BLaER1 (cell line): ENCODE results near the gene CCDC92.

Experiments used
- H3K27ac ChIP-seq: shearing (Covaris generic); formaldehyde crosslinking; 2 replicates; pipeline ENCODE4 v1.8.1; 2022
- H3K27me3 ChIP-seq: shearing (Covaris generic); formaldehyde crosslinking; 2 replicates; pipeline ENCODE4 v1.8.1; 2022
- H3K36me3 ChIP-seq: shearing (Covaris generic); formaldehyde crosslinking; 2 replicates; pipeline ENCODE4 v1.8.1; 2022
- H3K4me1 ChIP-seq: shearing (Covaris generic); formaldehyde crosslinking; 2 replicates; pipeline ENCODE4 v1.8.1; 2022
- H3K4me2 ChIP-seq: shearing (Covaris generic); formaldehyde crosslinking; 2 replicates; pipeline ENCODE4 v1.8.1; 2022
- H3K4me3 ChIP-seq: shearing (Covaris generic); formaldehyde crosslinking; 2 replicates; pipeline ENCODE4 v1.8.1; 2022
- H3K9ac ChIP-seq: shearing (Covaris generic); formaldehyde crosslinking; 2 replicates; pipeline ENCODE4 v1.8.1; 2022
- H3K9me3 ChIP-seq: shearing (Covaris generic); formaldehyde crosslinking; 2 replicates; pipeline ENCODE4 v1.8.1; 2022
- H4K20me1 ChIP-seq: shearing (Covaris generic); formaldehyde crosslinking; 2 replicates; pipeline ENCODE4 v1.8.1; 2022
- Cebpa-rat ChIP-seq: shearing (Covaris generic); IDR thresholded peaks from 2 replicates; pipeline ENCODE4 v1.8.1; 2022

Gene CCDC92

DNA sequence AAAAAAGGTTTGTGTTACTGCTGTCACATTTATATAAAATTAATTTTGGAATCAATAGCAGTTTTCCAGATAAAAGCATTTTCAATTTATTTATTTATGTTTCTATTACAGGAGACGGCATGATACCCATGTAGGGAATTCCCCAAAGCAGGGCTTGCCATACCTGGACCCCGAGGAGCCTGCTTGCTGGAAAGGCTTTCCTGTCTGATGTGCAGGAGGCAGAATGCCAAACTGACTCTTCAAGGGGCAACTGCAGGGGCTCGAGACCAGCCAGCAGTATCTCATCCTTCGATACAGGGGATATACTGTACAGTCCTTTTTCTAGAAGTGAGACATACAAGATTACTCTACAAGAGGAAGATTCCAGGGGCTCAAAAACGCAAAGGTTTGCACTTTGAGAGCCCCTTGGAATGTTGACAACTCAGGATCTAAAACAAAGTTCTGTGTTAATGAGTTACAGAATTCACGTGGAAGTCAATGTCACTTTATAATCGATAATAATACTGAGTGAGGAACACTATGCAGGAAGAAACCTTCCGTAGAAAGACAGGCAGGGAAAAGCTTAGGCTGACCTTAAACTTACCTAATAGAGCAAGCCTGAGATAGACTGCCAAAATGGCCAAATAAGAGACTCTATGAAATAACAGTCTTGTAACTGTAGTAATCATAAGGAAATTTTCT is 38.9 kb upstream of the CCDC92 start:
- Histone ChIP-seq H3K4me3 (no peak overlapping the region), H3K27me3 (no peaks in the 10 kb centered on the region), H3K27ac (no peak overlapping the region), H4K20me1 (peaks cover 23% of the 10 kb centered on the region), H3K4me2 (no peak overlapping the region), H3K9me3 (no peaks in the 10 kb centered on the region), H3K4me1 (peaks cover 18% of the 10 kb centered on the region), H3K36me3 (peaks cover 86% of the 10 kb centered on the region), H3K9ac (no peak overlapping the region)
- no peak for TF ChIP-seq Cebpa-rat

DNA sequence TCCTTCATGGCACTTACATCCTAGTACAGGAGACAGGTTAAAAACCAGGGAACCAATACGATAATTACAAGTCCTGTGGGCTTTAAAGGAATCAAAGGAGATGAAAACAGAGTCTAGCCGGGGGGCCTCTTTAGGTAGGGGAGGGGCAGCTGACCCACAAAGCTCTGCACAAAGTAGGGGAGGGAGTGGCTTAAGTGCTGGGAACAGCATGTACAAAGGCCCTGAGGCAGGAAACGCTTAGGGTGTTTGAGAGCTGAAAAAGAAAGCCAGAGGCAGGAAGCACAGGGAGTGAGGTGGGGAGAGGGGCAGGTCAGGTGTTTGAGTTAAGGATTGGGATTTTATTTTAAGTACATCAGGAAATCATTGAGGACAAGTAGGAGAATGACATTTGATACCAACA is 38.1 kb upstream of the CCDC92 start:
- H3K36me3 ChIP-seq: peaks cover 88% of the 10 kb centered on the region
- peaks cover 30% of the 10 kb centered on the region for H4K20me1 ChIP-seq
- TF ChIP-seq Cebpa-rat: no peak
- no peaks in the 10 kb centered on the region for H3K27me3 ChIP-seq
- H3K4me1 ChIP-seq: peaks cover 27% of the 10 kb centered on the region
- H3K27ac ChIP-seq: no peak overlapping the region
- H3K9ac ChIP-seq: no peak overlapping the region
- H3K4me2 ChIP-seq: no peak overlapping the region
- H3K9me3 ChIP-seq: no peaks in the 10 kb centered on the region
- no peak overlapping the region for H3K4me3 ChIP-seq

- no peak overlapping the region for H3K27ac ChIP-seq
- H4K20me1 ChIP-seq: peaks cover 33% of the 10 kb centered on the region
- TF ChIP-seq Cebpa-rat: no peak
- H3K4me3 ChIP-seq: no peak overlapping the region
- H3K4me2 ChIP-seq: no peak overlapping the region
- no peaks in the 10 kb centered on the region for H3K27me3 ChIP-seq
- H3K4me1 ChIP-seq: peaks cover 35% of the 10 kb centered on the region
- no peaks in the 10 kb centered on the region for H3K9me3 ChIP-seq
- H3K36me3 ChIP-seq: peaks cover 90% of the 10 kb centered on the region
- H3K9ac ChIP-seq: no peak overlapping the region
These were observed 37.1 kb upstream of the CCDC92 start for GRCh38 chr12:124009781-124010180.

DNA sequence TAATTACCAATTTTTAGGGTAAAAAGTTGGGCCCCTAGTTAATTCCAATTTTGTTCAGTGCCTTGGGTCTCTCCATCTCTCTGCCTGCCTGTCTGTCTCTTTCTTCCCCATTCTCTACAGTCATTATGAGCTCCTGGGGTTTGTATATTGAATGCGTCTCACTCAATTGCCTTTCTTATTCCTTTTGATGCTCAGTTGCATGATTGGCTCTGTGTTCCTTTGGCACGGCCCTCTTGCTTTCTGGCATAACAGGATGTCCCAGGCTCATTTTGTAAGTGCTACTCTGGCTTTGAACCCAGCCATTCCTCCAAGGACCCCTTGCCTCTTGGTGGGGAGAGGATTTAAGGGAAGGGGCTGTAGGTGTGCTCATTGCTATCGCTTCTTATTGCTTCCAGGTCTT is 36.0 kb upstream of the CCDC92 start:
- no peak overlapping the region for H3K4me3 ChIP-seq
- no peak overlapping the region for H3K4me2 ChIP-seq
- H4K20me1 ChIP-seq: peaks cover 41% of the 10 kb centered on the region
- no peaks in the 10 kb centered on the region for H3K27me3 ChIP-seq
- no peak overlapping the region for H3K9ac ChIP-seq
- no peak for TF ChIP-seq Cebpa-rat
- H3K4me1 ChIP-seq: peaks cover 43% of the 10 kb centered on the region
- H3K27ac ChIP-seq: no peak overlapping the region
- no peaks in the 10 kb centered on the region for H3K9me3 ChIP-seq
- H3K36me3 ChIP-seq: peaks cover 91% of the 10 kb centered on the region

GRCh38 chr12:124007826-124008570 is 35.4 kb upstream of the CCDC92 start:
- Histone ChIP-seq H3K4me3 (no peak overlapping the region), H4K20me1 (peaks cover 41% of the 10 kb centered on the region), H3K4me1 (peaks cover 43% of the 10 kb centered on the region), H3K9ac (no peak overlapping the region), H3K36me3 (peaks cover 91% of the 10 kb centered on the region), H3K4me2 (no peak overlapping the region), H3K27me3 (no peaks in the 10 kb centered on the region), H3K9me3 (no peaks in the 10 kb centered on the region), H3K27ac (no peak overlapping the region)
- no peak for TF ChIP-seq Cebpa-rat

DNA sequence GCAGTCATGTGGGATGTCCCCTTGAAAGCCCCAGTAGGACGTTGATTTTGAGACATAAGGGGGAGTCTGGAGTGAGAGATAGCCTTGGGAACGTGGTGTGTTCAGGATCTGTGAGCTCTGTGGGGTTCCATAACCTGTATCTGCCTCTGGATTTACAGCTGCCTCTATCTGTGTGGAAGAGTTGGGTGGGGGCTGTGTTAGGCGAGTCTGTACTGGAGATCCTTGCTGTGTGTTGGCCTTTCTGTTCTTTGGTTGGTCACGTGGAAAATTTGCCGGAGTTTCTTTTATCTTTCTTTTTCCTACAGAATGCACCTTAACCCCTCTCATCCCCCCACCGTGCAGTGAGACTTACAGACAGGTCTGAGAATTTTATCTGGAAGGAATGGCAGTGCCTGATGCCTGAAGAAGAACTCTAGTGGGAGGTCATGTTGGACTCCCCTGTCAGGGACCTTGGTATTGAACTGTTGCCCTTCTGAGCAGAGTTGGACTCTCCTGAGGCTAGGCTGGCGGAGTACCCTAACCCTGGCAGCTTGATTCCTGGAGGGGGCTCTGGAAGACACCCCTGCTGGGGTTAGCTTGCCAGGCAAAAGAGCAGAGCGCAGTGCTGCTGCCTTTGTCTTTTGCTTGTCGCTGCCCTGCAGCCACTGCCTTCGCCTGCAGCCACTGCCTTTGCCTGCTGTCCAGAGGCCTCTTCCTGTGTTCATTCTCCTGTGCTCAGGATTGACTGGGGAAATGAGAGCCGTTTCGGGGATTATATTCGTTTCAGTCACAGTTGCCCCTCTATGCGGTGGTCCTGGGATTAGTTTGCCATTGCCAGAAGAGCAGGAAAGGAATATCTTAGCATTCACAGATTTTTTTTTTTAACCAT is 34.4 kb upstream of the CCDC92 start:
- Histone ChIP-seq H4K20me1 (peaks cover 45% of the 10 kb centered on the region), H3K4me2 (peak overlapping the region; percentile 71), H3K9ac (no peak overlapping the region), H3K4me1 (peaks cover 44% of the 10 kb centered on the region), H3K36me3 (peaks cover 91% of the 10 kb centered on the region), H3K9me3 (no peaks in the 10 kb centered on the region), H3K27ac (peak overlapping the region; percentile 40), H3K4me3 (no peak overlapping the region), H3K27me3 (no peaks in the 10 kb centered on the region)
- TF ChIP-seq Cebpa-rat: no peak

DNA sequence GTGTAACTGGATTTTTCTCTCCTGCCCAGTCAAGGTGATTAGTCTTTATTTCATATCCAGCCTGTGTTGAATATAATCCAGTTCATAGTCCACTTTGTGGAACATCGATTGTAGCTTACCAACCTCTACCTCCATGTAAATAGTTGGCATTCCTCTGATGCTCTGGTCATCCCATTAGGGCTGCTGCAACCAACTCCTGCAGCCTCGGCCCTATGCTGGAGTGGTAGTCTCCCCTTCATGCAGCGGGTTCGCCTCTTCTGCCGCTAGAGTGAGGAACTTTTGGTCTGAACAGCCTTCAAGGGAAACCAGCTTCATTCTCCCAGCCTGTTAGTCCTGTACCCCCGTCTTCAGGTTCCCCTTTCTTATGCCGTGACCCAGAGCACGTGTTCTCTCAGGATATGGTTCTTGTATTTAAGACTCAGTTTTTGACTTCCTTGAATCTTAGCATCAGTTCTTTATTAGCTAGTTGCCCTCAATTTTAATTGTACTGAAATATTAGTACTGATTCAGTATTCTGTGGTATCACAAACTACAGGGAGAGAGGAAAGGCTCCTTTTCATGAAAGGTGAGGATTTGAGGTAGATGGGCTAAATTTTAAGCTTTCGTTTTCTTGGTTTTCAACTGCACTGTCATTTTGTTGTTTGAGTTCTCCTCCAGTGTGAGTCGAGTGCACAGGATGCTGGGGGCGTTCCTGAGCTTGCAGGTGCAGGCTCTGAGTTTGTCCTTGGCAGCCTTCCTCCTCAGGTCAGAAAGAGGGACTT is 33.6 kb upstream of the CCDC92 start:
- H3K36me3 ChIP-seq: peaks cover 91% of the 10 kb centered on the region
- no peak for TF ChIP-seq Cebpa-rat
- H3K27me3 ChIP-seq: no peaks in the 10 kb centered on the region
- peak overlapping the region; percentile 71 for H3K4me2 ChIP-seq
- H3K9me3 ChIP-seq: no peaks in the 10 kb centered on the region
- no peak overlapping the region for H3K4me3 ChIP-seq
- H3K9ac ChIP-seq: 0 out of 2 replicates have a peak overlapping the region, but pooled peaks have one; percentile 28
- peaks cover 53% of the 10 kb centered on the region for H4K20me1 ChIP-seq
- H3K4me1 ChIP-seq: peaks cover 53% of the 10 kb centered on the region
- peak overlapping the region; percentile 40 for H3K27ac ChIP-seq

GRCh38 chr12:124004233-124004875 is 31.7 kb upstream of the CCDC92 start:
- Histone ChIP-seq H3K27me3 (no peaks in the 10 kb centered on the region), H3K4me2 (no peak overlapping the region), H3K9ac (no peak overlapping the region), H3K27ac (no peak overlapping the region), H4K20me1 (peaks cover 67% of the 10 kb centered on the region), H3K36me3 (peaks cover 93% of the 10 kb centered on the region), H3K9me3 (no peaks in the 10 kb centered on the region), H3K4me1 (peaks cover 53% of the 10 kb centered on the region), H3K4me3 (no peak overlapping the region)
- no peak for TF ChIP-seq Cebpa-rat

DNA sequence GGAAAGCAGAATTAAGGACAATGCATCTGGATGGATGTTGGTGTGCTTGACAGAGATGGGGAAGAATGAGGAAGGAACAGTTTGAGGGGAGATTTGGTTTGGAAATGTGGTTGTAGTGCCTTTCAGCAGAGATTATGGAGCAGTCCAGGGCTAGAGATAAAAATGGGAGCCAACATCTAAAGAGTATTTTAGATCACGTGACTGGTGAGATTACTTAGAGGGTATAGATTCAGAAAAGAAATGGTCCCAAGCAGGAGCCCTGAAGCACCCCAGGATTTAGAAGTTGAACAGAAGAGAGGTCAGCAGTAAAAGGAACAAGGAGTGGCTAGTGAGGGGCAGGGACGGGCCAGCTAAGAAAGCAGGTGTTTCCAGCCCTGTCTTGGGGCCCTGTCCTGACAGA is 30.0 kb upstream of the CCDC92 start:
- no peak overlapping the region for H3K9ac ChIP-seq
- no peak overlapping the region for H3K27ac ChIP-seq
- peaks cover 97% of the 10 kb centered on the region for H3K36me3 ChIP-seq
- H3K4me3 ChIP-seq: no peak overlapping the region
- H3K4me2 ChIP-seq: no peak overlapping the region
- no peaks in the 10 kb centered on the region for H3K27me3 ChIP-seq
- peaks cover 46% of the 10 kb centered on the region for H3K4me1 ChIP-seq
- H3K9me3 ChIP-seq: no peaks in the 10 kb centered on the region
- TF ChIP-seq Cebpa-rat: no peak
- H4K20me1 ChIP-seq: peaks cover 71% of the 10 kb centered on the region
